ENCODE measurements around the gene C1QL1.

C1QL1 gene

GRCh38 chr17:44997733-44998520, 29.8 kb upstream of the C1QL1 start:
- H3K27ac ChIP-seq: no peak overlapping the region
- TF ChIP-seq ZFX (IDR thresholded peaks at IDR 0.05) (no peak), CTCF (conservative IDR thresholded peaks at IDR 0.05) (no peak)

GRCh38 chr17:44996304-44996703, 28.2 kb upstream of the C1QL1 start:
- no peak for TF ChIP-seq ZFX (IDR thresholded peaks at IDR 0.05)
- TF ChIP-seq CTCF (conservative IDR thresholded peaks at IDR 0.05): no peak
- H3K27ac ChIP-seq: no peak overlapping the region

- H3K27ac ChIP-seq: no peak overlapping the region
- TF ChIP-seq ZFX (IDR thresholded peaks at IDR 0.05) (no peak), CTCF (conservative IDR thresholded peaks at IDR 0.05) (no peak)
Measured at GRCh38 chr17:44995436-44996001, 27.4 kb upstream of the C1QL1 start.

GRCh38 chr17:44992242-44992939, 24.3 kb upstream of the C1QL1 start:
- no peak overlapping the region for H3K27ac ChIP-seq
- TF ChIP-seq ZFX (IDR thresholded peaks at IDR 0.05) (no peak), CTCF (conservative IDR thresholded peaks at IDR 0.05) (no peak)

- no peak overlapping the region for H3K27ac ChIP-seq
- TF ChIP-seq CTCF (conservative IDR thresholded peaks at IDR 0.05): no peak
- no peak for TF ChIP-seq ZFX (IDR thresholded peaks at IDR 0.05)
Measured at GRCh38 chr17:44990994-44991393, 22.9 kb upstream of the C1QL1 start.

- H3K27ac ChIP-seq: no peak overlapping the region
- TF ChIP-seq ZFX (IDR thresholded peaks at IDR 0.05): no peak
- no peak for TF ChIP-seq CTCF (conservative IDR thresholded peaks at IDR 0.05)
Measured at GRCh38 chr17:44989552-44990138, 21.5 kb upstream of the C1QL1 start.

All from C4-2B (cell line).